GM18507 (cell line): Measurements from ENCODE around the gene FUOM.
A peak's percentile ranks its signal among the peaks of the same experiment; 100 is the strongest.

ENCODE experiments used
- DNase-seq: peaks from one replicate; pipeline ENCODE4 v3.0.0; 2011; ENCODE audit warnings: low read depth; ENCODE audit not compliant: insufficient read length; ENCODE audit errors: extremely low spot score
- FAIRE-seq: peaks from 2 replicates; lab custom pipeline; 2011; peaks lifted over from hg19 to GRCh38; lab: Jason Lieb, UNC

Gene FUOM

DNA sequence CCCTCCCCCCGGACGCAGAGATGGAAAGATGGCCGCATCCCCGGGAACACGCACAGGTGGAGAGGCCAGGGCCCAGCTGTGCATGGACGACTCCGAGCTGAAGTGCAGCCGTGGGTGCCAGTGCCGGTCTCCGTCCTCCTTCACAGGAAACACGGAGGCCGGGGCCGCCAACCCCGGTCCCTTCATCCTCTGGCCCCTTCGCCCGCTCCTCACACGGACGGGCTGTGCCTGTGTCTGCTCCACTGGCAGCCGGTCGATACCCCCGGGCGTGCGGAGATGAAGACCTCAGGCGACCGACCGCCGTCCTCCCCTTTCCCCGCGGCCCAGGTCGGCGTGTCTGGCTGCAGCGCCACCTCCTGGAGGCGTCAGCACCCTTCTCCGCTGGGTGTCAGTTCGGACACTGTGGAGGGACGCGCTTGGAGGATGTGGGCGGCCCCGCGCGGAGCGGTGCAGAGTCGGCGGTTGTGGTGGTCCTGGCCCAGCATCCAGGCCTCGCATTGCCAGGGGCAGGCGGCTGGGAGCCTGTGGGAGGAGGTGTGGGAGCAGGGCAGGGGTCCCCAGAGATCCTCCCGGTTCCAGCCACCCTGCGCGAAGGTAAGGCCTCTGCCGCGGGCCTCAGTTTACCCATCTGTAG lies 39.2 kb downstream of the FUOM start:
- DNase-seq, result no peak
- no peak for FAIRE-seq

DNA sequence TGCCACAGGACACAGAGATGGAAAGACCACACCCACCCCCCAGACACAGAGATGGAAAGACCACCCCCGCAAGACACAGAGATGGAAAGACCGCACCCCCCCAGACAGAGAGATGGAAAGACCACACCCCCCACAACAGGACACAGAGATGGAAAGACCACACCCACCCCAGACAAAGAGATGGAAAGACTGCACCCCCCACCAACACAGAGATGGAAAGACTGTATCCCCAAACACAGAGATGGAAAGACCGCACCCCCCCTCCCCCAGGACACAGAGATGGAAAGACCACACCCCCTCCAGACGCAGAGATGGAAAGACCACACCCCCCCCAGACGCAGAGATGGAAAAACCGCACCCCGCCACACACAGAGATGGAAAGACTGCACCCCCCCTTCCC lies 41.1 kb downstream of the FUOM start:
- no peak for FAIRE-seq

DNA sequence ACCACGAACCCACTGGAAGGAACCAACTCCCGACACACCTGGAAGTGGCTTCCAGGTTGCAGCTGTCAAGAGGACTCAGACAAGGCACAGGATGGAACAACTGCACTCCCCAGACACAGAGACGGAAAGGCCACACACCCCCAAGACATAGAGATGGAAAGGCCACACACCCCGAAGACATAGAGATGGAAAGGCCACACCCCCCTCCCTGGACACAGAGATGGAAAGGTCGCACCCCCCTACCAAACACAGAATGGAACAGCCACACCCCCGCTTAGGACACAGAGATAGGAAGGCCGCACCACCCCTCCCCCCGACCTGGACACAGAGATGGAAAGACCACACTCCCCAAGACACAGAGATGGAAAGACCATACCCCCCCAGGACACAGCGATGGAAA lies 41.6 kb downstream of the FUOM start:
- no peak for FAIRE-seq
- DNase-seq, result no peak

More for the DNA sequence above, 41.1 kb downstream of the FUOM start:
- no peak for DNase-seq

DNA sequence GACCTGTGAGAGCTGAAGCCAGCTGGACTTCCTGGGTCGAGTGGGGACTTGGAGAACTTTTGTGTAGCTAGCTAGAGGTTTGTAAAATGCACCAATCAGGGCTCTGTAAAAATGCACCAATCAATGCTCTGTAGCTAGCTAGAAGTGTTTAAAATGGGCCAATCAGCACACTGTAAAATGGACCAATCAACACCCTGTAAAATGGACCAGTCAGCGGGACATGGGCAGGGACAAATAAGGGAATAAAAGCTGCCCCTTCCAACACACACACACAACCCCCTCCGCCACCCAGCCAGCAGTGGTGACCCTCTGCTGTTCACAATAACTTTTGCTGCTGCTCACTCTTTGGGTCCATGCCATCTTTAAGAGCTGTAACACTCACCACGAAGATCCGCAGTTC lies 42.0 kb downstream of the FUOM start:
- FAIRE-seq (no peak), DNase-seq (no peak)

DNA sequence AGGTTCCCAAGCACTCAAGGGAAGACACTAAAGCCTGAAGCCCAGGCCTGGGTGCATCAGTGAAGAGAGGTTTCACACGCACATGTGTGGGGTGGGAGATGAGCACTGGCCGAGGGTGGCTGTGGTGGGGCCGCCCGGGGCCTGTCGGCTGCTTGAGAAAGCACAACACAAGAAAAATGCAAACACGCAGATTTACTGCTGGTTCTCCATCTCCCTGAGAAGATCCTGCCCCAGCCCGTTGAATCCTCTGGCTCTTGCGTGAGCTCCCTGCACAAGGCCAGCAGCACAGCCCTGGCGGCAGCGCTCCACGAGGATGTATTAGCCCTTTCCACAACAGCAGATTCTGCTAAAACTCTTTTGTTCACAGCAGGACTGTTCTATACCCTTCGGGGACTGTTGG lies 42.9 kb downstream of the FUOM start:
- FAIRE-seq, result no peak

DNA sequence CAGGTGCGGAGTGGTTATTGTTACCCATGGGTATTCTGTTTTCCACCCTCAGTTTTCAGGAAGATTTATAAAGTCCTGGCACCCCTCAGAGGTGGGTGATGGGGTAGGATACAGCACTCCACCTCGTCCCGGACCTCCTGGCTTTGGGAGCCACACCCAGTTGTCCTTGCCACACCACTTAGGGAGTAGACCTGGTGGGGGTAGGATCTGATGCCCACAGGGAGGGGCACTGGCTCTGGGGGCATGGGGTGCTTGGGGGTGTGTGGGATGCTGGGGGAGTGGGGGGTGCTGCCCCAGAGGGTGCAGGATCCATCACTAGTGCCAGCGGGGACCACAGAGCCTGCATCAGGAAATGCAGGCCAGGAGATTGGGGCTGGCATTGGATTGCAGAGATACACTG lies 44.6 kb downstream of the FUOM start:
- FAIRE-seq (no peak), DNase-seq (no peak)

More for the DNA sequence above, 42.9 kb downstream of the FUOM start:
- no peak for DNase-seq

DNA sequence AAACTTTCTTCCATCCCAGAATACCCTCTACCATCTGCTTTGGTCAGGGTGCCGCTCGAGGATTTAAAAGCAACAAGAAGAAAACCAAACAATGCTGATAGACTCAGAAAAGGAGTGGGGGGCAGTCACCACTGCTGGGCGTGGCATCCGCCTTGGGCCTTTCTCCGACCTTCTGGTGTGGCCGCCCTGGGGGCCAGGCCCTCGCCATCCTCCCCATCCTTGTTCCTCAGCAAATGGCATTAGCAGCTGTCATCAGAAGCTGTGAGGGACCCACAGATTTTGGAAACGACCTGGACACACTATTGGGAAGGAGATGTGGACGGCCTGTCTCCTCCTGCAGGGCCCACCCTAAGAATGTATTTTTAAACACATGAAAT lies 45.1 kb downstream of the FUOM start:
- FAIRE-seq (no peak), DNase-seq (no peak)

DNA sequence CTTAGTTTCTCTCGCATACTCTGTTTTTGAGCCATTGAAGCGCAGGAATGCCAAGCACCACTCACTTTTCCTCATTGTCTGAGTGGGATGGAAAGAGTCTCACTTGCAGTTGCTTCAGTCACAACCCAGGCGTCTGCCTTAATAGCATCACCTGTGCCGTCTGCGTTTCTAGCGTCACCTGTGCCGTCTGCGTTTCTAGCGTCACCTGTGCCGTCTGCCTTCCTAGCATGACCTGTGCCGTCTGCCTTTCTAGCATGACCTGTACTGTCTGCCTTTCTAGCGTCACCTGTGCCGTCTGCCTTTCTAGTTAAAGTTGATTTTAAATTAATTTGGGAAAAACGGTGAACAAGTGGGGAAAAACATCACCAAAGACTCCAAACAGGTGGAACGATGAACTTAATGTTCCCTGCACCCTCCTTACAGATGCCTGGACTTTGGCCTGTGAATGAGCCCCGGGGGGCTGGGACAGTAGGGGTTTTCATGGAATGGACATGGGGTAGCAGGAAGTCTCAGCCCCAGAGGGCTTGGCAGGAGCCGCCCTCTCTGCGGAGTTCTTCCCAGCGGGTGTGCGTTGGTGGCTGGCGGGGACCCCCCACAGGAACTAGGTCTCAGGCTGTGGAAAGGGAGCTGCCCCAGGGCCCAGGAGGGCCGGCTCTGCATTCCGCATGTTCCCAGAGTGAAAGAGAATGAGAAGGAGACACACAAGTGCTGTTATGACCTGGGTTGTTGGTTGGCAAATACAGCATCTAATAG lies 45.6 kb downstream of the FUOM start:
- DNase-seq, result no peak
- no peak for FAIRE-seq

DNA sequence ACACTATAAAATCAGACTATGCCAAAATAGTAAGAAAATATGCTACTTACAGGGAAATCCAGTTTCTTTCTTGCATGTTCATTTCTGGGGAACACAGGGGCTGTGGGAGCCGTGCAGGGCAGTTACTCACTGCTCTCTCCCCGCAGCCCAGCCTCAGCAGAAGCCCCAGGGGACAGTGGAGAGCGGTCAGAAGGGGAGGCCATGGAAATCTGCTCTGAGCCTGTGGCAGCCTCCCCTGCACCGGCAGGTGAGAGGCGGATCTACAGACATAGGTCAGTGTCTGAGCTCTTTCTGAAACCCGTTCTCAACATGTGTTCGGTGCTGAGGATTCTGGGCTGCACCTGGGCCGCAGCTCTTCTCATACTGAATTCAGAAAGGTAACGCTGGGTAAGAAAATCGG lies 46.2 kb downstream of the FUOM start:
- DNase-seq (no peak), FAIRE-seq (no peak)

DNA sequence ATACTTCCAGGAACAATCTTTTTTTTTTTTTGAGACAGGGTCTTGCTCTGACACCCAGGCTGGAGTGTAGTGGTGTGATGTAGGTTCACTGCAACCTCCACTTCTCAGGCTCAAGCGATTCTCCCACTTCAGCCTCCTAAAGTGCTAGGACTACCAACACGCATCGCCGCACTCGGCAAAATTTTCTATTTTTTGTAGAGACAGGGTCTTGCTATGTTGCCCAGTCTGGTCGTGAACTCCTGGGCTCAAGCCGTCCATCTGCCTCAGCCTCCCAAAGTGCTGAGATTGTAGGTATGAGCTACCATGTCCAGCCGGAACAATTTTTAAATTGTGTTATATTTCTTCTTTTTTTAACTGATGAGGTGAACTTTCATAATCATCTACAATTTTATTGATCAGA lies 47.0 kb downstream of the FUOM start:
- FAIRE-seq (no peak), DNase-seq (no peak)

DNA sequence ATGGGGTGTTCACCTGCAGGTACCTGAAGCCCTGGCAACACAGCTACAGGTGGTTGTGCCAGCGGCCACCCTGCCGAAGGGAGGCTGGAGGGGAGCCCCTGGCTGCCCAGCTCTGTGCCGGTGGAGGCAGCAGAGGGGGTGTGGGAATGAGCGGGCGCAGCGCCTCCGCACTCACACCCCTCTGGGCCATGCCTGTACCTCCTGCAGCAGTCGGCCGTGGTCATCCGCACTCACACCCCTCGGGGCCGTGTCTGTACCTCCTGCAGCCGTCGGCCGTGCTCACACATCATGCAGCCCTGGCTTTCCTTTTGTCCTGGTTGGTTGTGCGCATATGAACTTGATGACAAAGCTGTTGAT lies 47.4 kb downstream of the FUOM start:
- DNase-seq (no peak), FAIRE-seq (no peak)

DNA sequence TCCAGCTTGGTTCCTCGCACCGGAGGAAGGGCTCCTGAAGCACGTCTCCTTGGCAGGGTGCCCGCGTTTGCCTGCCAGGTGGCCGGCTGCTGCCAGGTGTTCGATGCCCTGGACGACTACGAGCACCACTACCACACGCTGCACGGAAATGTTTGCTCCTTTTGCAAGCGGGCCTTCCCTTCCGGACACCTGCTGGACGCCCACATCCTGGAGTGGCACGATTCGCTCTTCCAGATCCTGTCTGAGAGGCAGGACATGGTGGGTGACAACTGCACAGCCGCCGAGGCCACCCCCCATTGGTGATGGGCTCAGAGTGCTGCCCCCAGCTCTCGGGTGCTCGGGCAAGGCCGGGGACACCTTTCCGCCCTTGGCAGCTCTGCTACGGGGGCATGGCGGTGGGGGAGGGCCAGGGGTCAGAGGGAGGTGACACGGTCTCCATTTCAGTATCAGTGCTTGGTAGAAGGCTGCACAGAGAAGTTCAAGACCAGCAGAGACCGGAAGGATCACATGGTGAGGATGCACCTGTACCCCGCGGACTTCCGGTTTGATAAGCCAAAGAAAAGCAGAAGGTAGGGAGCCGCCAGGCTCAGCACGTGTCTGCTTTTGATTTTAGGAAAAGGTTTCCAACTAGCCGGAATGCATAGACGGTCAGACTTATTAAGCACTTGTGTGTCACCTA lies 48.0 kb downstream of the FUOM start:
- DNase-seq, result no peak
- FAIRE-seq, result no peak

DNA sequence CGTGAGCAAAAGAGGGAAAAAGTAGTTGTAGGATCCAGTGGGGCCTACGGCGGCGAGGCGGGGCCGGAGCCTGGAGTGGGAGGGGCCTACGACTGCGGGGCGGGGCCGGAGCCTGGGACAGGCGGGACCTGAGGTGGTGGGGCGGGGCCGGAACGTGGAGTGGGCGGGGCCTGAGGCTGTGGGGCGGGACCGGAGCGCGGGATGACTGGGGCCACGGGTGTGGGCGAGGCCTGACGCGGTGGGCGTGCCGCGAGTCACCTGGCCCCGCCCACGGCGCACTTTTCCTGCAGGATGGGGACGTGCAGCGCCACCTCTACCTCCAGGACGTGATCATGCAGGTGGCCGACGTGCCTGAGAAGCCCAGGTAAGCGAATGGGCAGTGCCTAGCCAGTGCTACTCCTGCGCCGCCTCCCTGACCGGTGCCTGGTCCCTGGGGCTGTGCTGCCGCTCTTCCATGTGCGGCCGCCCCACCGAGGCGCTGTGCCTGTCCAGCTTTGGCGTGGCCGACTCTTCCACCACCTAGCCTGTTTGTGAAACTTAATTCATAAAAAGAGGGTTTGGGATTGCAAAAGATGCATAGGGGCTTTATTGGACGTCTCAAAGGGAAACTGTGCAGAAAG lies 48.6 kb downstream of the FUOM start:
- DNase-seq (peak; percentile 92), FAIRE-seq (peak; percentile 94)

DNA sequence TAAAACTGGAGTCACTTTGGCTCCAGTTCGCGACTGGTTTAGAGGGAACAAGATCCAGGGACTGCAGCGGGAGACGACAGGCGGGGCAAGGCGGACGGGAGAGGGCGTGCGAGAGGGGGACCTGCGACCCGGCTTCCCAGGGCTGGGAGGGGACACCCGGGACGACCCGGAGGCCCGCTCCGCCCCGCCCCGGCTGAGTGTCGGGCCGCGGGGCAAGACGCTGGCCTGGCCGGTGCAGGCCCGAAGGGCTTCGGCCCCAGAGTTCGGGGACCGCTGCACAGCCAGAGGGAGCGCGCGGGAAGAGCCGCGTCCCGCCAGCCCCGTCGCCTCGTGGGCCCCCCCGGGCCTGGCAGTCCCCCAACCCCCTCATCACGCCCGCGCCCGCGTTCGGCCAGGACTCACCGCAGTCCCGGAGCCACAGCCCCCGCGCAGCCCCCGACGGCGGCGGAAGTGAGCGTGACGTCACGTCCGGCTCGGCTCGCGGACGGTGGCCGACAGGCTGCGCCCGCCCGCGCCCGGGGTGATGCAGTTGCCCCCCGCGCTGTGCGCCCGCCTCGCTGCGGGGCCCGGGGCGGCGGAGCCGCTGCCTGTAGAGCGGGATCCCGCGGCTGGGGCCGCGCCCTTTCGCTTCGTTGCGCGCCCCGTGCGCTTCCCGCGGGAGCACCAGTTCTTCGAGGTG lies 49.3 kb downstream of the FUOM start, which contains the start of the genes TUBGCP2 and ZNF511:
TUBGCP2 (minus strand) TSS at position 452 of the 679 bp plus-strand sequence. CDS start 5,931 bp downstream, outside the sequence.
ZNF511 (plus strand) TSS at position 494 of the 679 bp plus-strand sequence; CDS start at position 524, 30 bp downstream.
- DNase-seq, result peak; percentile 79
- FAIRE-seq, result no peak

DNA sequence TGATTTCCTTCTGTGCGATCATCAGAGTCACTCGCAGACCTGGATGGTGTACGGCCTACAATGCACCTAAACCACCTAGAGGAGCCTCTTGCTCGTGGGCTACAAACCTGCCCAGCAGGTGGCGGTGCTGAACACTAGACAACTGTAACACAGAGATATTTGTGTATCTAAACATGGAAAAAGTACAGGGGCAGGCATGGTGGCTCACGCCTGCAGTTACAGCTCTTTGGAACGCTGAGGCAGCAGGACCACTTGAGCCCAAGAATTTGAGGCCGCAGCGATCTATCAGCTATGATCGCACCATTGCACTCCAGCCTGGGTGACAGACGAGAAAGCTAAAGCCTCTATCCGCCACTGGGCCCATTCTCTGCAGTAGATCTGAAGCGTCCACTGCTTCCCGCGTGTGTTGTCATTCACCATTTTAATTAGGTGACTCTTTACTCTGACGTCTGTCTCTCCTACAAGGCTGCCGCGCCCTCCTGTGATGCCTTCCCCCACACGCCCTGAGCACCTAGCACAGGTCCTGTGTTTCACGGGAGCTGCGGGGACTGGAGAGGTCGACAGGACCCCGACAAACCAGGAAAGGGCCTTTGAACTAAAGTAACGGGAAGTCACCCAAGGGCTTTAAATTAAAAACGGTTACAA lies 49.9 kb downstream of the FUOM start:
- DNase-seq (peak; percentile 39), FAIRE-seq (peak; percentile 91)

DNA sequence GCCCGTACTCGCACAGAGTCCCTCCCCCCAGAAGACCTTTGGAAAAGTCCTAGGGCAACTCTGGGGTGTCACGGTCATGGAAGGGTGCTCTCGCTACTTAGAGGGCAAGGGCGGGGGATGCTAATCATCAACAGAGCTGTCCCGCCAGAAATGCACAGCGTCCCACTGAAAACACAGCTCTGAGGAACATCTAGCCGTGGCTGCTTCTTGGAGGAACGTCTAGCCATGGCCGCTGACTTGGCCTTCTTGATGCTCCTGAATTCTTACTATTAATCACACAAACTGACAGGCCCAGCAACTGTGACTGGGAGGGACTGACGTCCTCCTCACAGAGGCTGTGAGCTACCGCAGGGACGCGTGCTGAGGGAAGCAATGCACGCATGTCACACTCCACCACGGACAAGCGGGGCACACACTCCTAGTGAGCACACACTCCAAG lies 50.9 kb downstream of the FUOM start:
- DNase-seq (no peak), FAIRE-seq (no peak)

DNA sequence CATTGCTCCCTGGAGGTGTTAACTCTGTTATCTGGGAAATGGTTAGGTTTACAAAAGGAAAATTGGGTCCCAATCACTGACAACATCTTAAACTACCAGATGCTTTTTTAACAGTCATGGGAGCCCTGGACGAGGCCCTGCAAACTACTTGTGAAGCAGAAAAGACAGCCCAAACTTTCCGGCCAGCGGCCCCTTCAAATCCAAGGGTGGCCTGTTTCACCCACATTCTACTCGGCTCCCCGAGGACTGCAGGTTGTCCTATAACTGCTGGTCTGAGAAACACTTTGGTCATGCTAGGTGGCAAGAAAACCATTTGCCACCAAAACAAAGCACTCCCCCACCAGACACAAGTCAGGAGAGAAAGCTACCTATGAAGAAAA lies 51.7 kb downstream of the FUOM start:
- FAIRE-seq, result no peak
- no peak for DNase-seq
